ENCODE results near the gene NAB2.
"Not testable (repeated sequence)": the region's sequence is repeated elsewhere in the genome, so short reads cannot be mapped to it uniquely, and the experiment has no call there.

NAB2 gene

DNA sequence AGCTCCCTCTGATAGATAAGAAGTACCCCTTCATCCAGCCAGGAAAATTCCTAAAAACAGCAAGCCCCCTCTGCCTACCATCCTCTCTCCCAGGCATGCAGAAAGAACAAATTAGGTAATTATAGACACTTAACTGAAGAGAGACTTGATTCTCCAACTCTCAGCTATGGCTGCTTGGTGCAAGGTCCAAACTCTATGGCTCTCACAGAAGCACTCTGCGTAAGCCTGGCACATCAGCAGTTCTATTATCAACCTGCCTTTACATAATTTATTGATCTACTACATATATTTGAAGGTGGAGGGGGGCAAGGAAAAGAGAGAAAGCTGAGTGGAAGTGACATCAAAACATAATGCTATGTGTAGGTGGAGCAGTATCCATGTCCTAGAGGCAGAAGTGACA, 37.9 kb upstream of the NAB2 start:
- no peak overlapping the region for H3K4me3 ChIP-seq (IDR thresholded peaks at IDR 0.05; ENCODE audit: insufficient read depth, low read depth, low read length)
- no peaks in the 10 kb centered on the region for H4K20me1 ChIP-seq (ENCODE audit: insufficient read depth)
- TF ChIP-seq, protein P1, sequence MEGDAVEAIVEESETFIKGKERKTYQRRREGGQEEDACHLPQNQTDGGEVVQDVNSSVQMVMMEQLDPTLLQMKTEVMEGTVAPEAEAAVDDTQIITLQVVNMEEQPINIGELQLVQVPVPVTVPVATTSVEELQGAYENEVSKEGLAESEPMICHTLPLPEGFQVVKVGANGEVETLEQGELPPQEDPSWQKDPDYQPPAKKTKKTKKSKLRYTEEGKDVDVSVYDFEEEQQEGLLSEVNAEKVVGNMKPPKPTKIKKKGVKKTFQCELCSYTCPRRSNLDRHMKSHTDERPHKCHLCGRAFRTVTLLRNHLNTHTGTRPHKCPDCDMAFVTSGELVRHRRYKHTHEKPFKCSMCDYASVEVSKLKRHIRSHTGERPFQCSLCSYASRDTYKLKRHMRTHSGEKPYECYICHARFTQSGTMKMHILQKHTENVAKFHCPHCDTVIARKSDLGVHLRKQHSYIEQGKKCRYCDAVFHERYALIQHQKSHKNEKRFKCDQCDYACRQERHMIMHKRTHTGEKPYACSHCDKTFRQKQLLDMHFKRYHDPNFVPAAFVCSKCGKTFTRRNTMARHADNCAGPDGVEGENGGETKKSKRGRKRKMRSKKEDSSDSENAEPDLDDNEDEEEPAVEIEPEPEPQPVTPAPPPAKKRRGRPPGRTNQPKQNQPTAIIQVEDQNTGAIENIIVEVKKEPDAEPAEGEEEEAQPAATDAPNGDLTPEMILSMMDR (conservative IDR thresholded peaks at IDR 0.05; ENCODE audit: low read depth, low read length), result no peak
- H3K4me1 ChIP-seq (ENCODE audit: low read depth, poor library complexity, severe bottlenecking), result no peaks in the 10 kb centered on the region
- no peak overlapping the region for H3K4me2 ChIP-seq
- no peaks in the 10 kb centered on the region for H3K36me3 ChIP-seq (ENCODE audit: insufficient read depth)
- no peaks in the 10 kb centered on the region for H3K79me2 ChIP-seq (ENCODE audit: insufficient read depth, low read depth)
- no peak overlapping the region for H3K27ac ChIP-seq
- no peak overlapping the region for H3K9ac ChIP-seq
- no peak overlapping the region for H2AFZ ChIP-seq (ENCODE audit: low read depth)
- peaks cover 20% of the 10 kb centered on the region; the same call in 1 of the 2 replicates for H3K27me3 ChIP-seq (ENCODE audit: insufficient read depth, low read depth)

DNA sequence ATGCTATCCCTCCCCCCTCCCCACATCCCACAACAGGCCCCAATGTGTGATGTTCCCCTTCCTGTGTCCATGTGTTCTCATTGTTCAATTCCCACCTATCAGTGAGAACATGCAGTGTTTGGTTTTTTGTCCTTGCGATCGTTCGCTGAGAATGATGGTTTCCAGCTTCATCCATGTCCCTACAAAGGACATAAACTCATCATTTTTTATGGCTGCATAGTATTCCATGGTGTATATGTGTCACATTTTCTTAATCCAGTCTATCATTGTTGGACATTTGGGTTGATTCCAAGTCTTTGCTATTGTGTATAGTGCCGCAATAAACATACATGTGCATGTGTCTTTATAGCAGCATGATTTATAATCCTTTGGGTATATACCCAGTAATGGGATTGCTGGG, 35.8 kb upstream of the NAB2 start:
- not testable (repeated sequence) for H4K20me1 ChIP-seq (ENCODE audit: insufficient read depth); H3K4me1 ChIP-seq (ENCODE audit: low read depth, poor library complexity, severe bottlenecking); H3K36me3 ChIP-seq (ENCODE audit: insufficient read depth); H3K4me2 ChIP-seq; H3K9ac ChIP-seq; H2AFZ ChIP-seq (ENCODE audit: low read depth); H3K79me2 ChIP-seq (ENCODE audit: insufficient read depth, low read depth); H3K27ac ChIP-seq; H3K4me3 ChIP-seq (IDR thresholded peaks at IDR 0.05; ENCODE audit: insufficient read depth, low read depth, low read length)
- peaks cover 11% of the 10 kb centered on the region; the same call in 1 of the 2 replicates for H3K27me3 ChIP-seq (ENCODE audit: insufficient read depth, low read depth)

DNA sequence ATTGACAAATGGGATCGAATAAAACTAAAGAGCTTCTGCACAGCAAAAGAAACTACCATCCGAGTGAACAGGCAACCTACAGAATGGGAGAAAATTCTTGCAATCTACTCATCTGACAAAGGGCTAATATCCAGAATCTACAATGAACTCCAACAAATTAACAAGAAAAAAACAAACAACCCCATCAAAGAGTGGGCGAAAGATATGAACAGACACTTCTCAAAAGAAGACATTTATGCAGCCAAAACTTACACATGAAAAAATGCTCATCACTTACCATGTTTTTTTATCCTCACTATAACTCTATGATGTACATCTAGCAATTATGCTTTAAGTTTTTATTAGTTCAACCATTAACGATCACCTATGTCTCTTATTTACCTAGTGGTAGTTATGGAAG, 35.0 kb upstream of the NAB2 start:
- not testable (repeated sequence) for H3K4me3 ChIP-seq (IDR thresholded peaks at IDR 0.05; ENCODE audit: insufficient read depth, low read depth, low read length); H3K4me1 ChIP-seq (ENCODE audit: low read depth, poor library complexity, severe bottlenecking); H3K4me2 ChIP-seq; H3K27me3 ChIP-seq (ENCODE audit: insufficient read depth, low read depth); H3K27ac ChIP-seq; H3K9ac ChIP-seq; H3K79me2 ChIP-seq (ENCODE audit: insufficient read depth, low read depth); H2AFZ ChIP-seq (ENCODE audit: low read depth); H3K36me3 ChIP-seq (ENCODE audit: insufficient read depth); H4K20me1 ChIP-seq (ENCODE audit: insufficient read depth)

DNA sequence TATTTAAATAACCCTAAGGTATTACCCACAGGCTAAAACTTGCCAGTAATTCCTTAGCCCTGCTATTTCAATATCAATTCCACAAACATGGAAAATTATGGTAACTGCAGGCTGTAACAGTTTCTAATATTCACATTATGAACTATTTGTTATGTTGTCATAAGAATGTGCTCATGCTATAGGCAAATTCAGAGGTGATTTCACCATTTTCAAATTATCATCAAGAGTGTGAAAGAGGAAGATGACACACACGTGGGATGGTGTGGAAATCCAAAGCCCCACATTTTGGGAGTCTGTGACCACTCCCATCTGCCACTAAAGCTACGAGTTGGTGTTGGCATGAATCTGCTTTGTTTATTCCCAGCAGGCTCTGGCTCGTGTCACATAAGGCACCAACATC, 33.1 kb upstream of the NAB2 start:
- TF ChIP-seq, protein P1 (conservative IDR thresholded peaks at IDR 0.05; ENCODE audit: low read depth, low read length), result no peak
- no peak overlapping the region for H3K9ac ChIP-seq
- H3K4me1 ChIP-seq (ENCODE audit: low read depth, poor library complexity, severe bottlenecking), result no peaks in the 10 kb centered on the region
- H4K20me1 ChIP-seq (ENCODE audit: insufficient read depth), result no peaks in the 10 kb centered on the region
- H3K4me3 ChIP-seq (IDR thresholded peaks at IDR 0.05; ENCODE audit: insufficient read depth, low read depth, low read length), result no peak overlapping the region
- no peaks in the 10 kb centered on the region for H3K79me2 ChIP-seq (ENCODE audit: insufficient read depth, low read depth)
- no peak overlapping the region for H3K4me2 ChIP-seq
- no peaks in the 10 kb centered on the region; the same call in 1 of the 2 replicates for H3K27me3 ChIP-seq (ENCODE audit: insufficient read depth, low read depth)
- no peaks in the 10 kb centered on the region; the same call in 1 of the 2 replicates for H3K36me3 ChIP-seq (ENCODE audit: insufficient read depth)
- H3K27ac ChIP-seq, result no peak overlapping the region
- no peak overlapping the region for H2AFZ ChIP-seq (ENCODE audit: low read depth)

DNA sequence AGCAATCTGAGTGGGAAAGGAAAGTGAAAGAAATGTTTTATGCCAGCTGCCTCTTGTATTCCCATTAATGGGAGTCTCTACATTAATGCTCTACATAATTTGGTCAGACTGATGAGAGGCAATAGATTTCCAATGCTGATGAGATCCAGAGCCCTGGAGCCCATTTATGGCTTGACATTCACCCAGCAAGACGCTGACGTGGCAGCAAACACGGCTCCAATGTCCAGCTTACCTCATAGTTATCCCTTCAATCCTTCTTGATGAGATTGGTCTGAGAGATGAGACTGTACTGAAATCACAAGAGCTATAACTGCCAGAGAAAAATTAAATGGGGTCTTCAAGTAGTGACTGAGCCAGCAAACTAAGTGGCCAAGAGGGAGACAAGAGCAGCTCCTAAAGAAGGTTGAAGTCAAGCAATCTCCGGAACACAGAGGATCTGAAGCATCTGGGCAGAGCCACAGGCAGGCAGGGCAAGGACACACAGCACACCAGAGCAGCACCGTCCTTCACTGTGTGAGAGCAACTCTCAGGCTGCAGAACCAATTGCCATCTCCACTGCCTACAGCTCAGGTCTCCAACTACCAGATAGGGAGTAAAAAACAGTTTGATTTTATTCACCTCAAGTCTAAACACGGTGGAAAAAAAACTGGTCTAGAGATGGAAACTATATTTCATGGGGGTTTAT, 31.7 kb upstream of the NAB2 start:
- H3K79me2 ChIP-seq (ENCODE audit: insufficient read depth, low read depth), result no peaks in the 10 kb centered on the region
- no peak overlapping the region for H3K27ac ChIP-seq
- H3K4me2 ChIP-seq, result no peak overlapping the region
- H3K4me3 ChIP-seq (IDR thresholded peaks at IDR 0.05; ENCODE audit: insufficient read depth, low read depth, low read length), result no peak overlapping the region
- no peak overlapping the region for H2AFZ ChIP-seq (ENCODE audit: low read depth)
- no peak overlapping the region for H3K9ac ChIP-seq
- H3K27me3 ChIP-seq (ENCODE audit: insufficient read depth, low read depth), result no peaks in the 10 kb centered on the region
- no peaks in the 10 kb centered on the region for H3K4me1 ChIP-seq (ENCODE audit: low read depth, poor library complexity, severe bottlenecking)
- TF ChIP-seq, protein P1 (conservative IDR thresholded peaks at IDR 0.05; ENCODE audit: low read depth, low read length), result no peak
- no peaks in the 10 kb centered on the region; the same call in 1 of the 2 replicates for H3K36me3 ChIP-seq (ENCODE audit: insufficient read depth)
- no peaks in the 10 kb centered on the region for H4K20me1 ChIP-seq (ENCODE audit: insufficient read depth)
